Mesothelial cell of epicardium (in vitro differentiated cells): ENCODE measurements around the gene WNK2. TPM values are rescaled to one million over a fixed set of nuclear protein-coding genes. Genes with fewer than 3 reads are reported as not detected.
A peak's percentile ranks its signal among the peaks of the same experiment; 100 is the strongest.

Experiments
- DNase-seq, 2 experiments: peaks; one replicate each; pipeline ENCODE4 v3.0.0; 2021; ENCODE audit warnings: low spot score in 2 of 2; ENCODE audit not compliant: unreplicated experiment in 2 of 2
- H3K27ac Mint-ChIP-seq: 2 replicates; pipeline ENCODE4 v1.8.0; 2021; ENCODE audit warnings: mixed read lengths
- H3K27me3 Mint-ChIP-seq: 2 replicates; pipeline ENCODE4 v1.8.0; 2021; ENCODE audit warnings: low read depth, mixed read lengths
- H3K36me3 Mint-ChIP-seq: 2 replicates; pipeline ENCODE4 v1.8.0; 2021; ENCODE audit warnings: mixed read lengths
- H3K4me1 Mint-ChIP-seq: 2 replicates; pipeline ENCODE4 v1.8.0; 2021; ENCODE audit warnings: mixed read lengths
- H3K4me3 Mint-ChIP-seq: 2 replicates; pipeline ENCODE4 v1.8.0; 2021; ENCODE audit warnings: mild to moderate bottlenecking, moderate library complexity, mixed read lengths
- H3K9me3 Mint-ChIP-seq: 2 replicates; pipeline ENCODE4 v1.8.0; 2021; ENCODE audit warnings: mixed read lengths
- CTCF ChIP-seq: fragments of 200-600 bp; sonication (generic); IDR thresholded peaks from one replicate; pipeline ENCODE4 v1.5.0; 2021; ENCODE audit warnings: antibody characterized with exemption; ENCODE audit not compliant: unreplicated experiment
- total RNA-seq: library from RNA; stranded (reverse); gene quantifications from 3 replicates; pipeline ENCODE4 v1.2.1, GENCODE V29; 2021

The WNK2 gene
- total RNA-seq, 1 donor from 2014 or later, result 66.0 TPM

- H3K4me1 Mint-ChIP-seq, result peaks cover 14% of the 10 kb centered on the region
- no peaks in the 10 kb centered on the region for H3K9me3 Mint-ChIP-seq
- no peak for DNase-seq
- H3K36me3 Mint-ChIP-seq, result no peaks in the 10 kb centered on the region
- H3K4me3 Mint-ChIP-seq, result no peak overlapping the region
- TF ChIP-seq CTCF, result no peak
- H3K27me3 Mint-ChIP-seq, result peaks cover 2% of the 10 kb centered on the region
- peak overlapping the region; percentile 77 for H3K27ac Mint-ChIP-seq
Measured at GRCh38 chr9:93223260-93224180, 39.6 kb downstream of the WNK2 start.

GRCh38 chr9:93224591-93224990, 40.7 kb downstream of the WNK2 start:
- DNase-seq, result no peak
- Mint-ChIP-seq H3K4me3 (no peak overlapping the region), H3K4me1 (peaks cover 14% of the 10 kb centered on the region), H3K27ac (no peak overlapping the region), H3K27me3 (peaks cover 2% of the 10 kb centered on the region), H3K36me3 (no peaks in the 10 kb centered on the region), H3K9me3 (no peaks in the 10 kb centered on the region)
- no peak for TF ChIP-seq CTCF

GRCh38 chr9:93225417-93225816, 41.5 kb downstream of the WNK2 start:
- H3K4me3 Mint-ChIP-seq, result no peak overlapping the region
- no peaks in the 10 kb centered on the region for H3K36me3 Mint-ChIP-seq
- no peaks in the 10 kb centered on the region for H3K9me3 Mint-ChIP-seq

GRCh38 chr9:93225892-93226291, 42.0 kb downstream of the WNK2 start:
- Mint-ChIP-seq H3K27ac (no peak overlapping the region), H3K4me3 (no peak overlapping the region)

More at GRCh38 chr9:93225417-93225816, 41.5 kb downstream of the WNK2 start:
- peaks cover 2% of the 10 kb centered on the region for H3K27me3 Mint-ChIP-seq
- DNase-seq, result no peak
- peaks cover 14% of the 10 kb centered on the region for H3K4me1 Mint-ChIP-seq
- no peak for TF ChIP-seq CTCF
- no peak overlapping the region for H3K27ac Mint-ChIP-seq

GRCh38 chr9:93226819-93227218, 42.9 kb downstream of the WNK2 start:
- Mint-ChIP-seq H3K4me3 (no peak overlapping the region), H3K36me3 (no peaks in the 10 kb centered on the region), H3K27me3 (peaks cover 2% of the 10 kb centered on the region), H3K4me1 (peaks cover 14% of the 10 kb centered on the region), H3K27ac (no peak overlapping the region), H3K9me3 (no peaks in the 10 kb centered on the region)
- no peak for TF ChIP-seq CTCF
- DNase-seq, result no peak

More at GRCh38 chr9:93225892-93226291, 42.0 kb downstream of the WNK2 start:
- DNase-seq, result no peak
- H3K4me1 Mint-ChIP-seq, result peaks cover 14% of the 10 kb centered on the region
- no peaks in the 10 kb centered on the region for H3K36me3 Mint-ChIP-seq
- TF ChIP-seq CTCF, result no peak
- no peaks in the 10 kb centered on the region for H3K9me3 Mint-ChIP-seq
- H3K27me3 Mint-ChIP-seq, result peaks cover 2% of the 10 kb centered on the region
